HTR-8/SVneo (cell line): ENCODE data around the gene NHERF1.

Experiments used
- DNase-seq: peaks from one replicate; pipeline ENCODE4 v3.0.0; 2011; ENCODE audit warnings: low spot score, mixed read lengths; ENCODE audit not compliant: insufficient read length
- FAIRE-seq: peaks from 2 replicates; lab custom pipeline; 2011; peaks lifted over from hg19 to GRCh38; lab: Jason Lieb, UNC

NHERF1 gene

GRCh38 chr17:74748529-74749278 is at the start of gene NHERF1:
TSS of gene NHERF1 (plus strand) at chr17:74748628. CDS start at chr17:74748847, 219 bp downstream.
- FAIRE-seq, result peak; percentile 46
- peak; percentile 97 for DNase-seq

GRCh38 chr17:74699236-74699635 is 49.2 kb upstream of the NHERF1 start:
- FAIRE-seq (no peak), DNase-seq (no peak)

GRCh38 chr17:74702116-74702871 is 46.1 kb upstream of the NHERF1 start:
- FAIRE-seq (no peak), DNase-seq (no peak)

- no peak for DNase-seq
- FAIRE-seq, result no peak
Observed at GRCh38 chr17:74703311-74703710, 45.1 kb upstream of the NHERF1 start.

GRCh38 chr17:74704544-74704943 is 43.9 kb upstream of the NHERF1 start:
- no peak for FAIRE-seq
- no peak for DNase-seq

- FAIRE-seq, result no peak
- no peak for DNase-seq
Observed at GRCh38 chr17:74711058-74711824, 37.2 kb upstream of the NHERF1 start.

GRCh38 chr17:74712301-74712700 is 36.1 kb upstream of the NHERF1 start:
- FAIRE-seq (no peak), DNase-seq (no peak)

GRCh38 chr17:74712756-74713155 is 35.7 kb upstream of the NHERF1 start, which contains the start of gene CD300LF:
TSS of gene CD300LF (minus strand) at chr17:74712923. CDS start at chr17:74712866, 57 bp downstream.
- no peak for DNase-seq
- no peak for FAIRE-seq

GRCh38 chr17:74713171-74713755 is 35.2 kb upstream of the NHERF1 start:
- DNase-seq (no peak), FAIRE-seq (no peak)

- FAIRE-seq (no peak), DNase-seq (no peak)
Observed at GRCh38 chr17:74715144-74715543, 33.3 kb upstream of the NHERF1 start.

- DNase-seq (no peak), FAIRE-seq (no peak)
Observed at GRCh38 chr17:74720506-74720905, 27.9 kb upstream of the NHERF1 start.

- DNase-seq, result no peak
- no peak for FAIRE-seq
Observed at GRCh38 chr17:74722782-74723181, 25.6 kb upstream of the NHERF1 start.

GRCh38 chr17:74723891-74724290 is 24.5 kb upstream of the NHERF1 start:
- no peak for FAIRE-seq
- no peak for DNase-seq

GRCh38 chr17:74725111-74725510 is 23.3 kb upstream of the NHERF1 start:
- FAIRE-seq, result no peak
- DNase-seq, result no peak

GRCh38 chr17:74728033-74728701 is 20.3 kb upstream of the NHERF1 start:
- DNase-seq (no peak), FAIRE-seq (no peak)

GRCh38 chr17:74728702-74729075 is 19.7 kb upstream of the NHERF1 start:
- peak; percentile 99 for FAIRE-seq

GRCh38 chr17:74729368-74729767 is 19.1 kb upstream of the NHERF1 start:
- no peak for FAIRE-seq
- DNase-seq, result no peak

More at GRCh38 chr17:74728702-74729075, 19.7 kb upstream of the NHERF1 start:
- DNase-seq, result no peak

- DNase-seq (no peak), FAIRE-seq (no peak)
Observed at GRCh38 chr17:74729866-74730265, 18.6 kb upstream of the NHERF1 start.

GRCh38 chr17:74730491-74731346 is 17.7 kb upstream of the NHERF1 start:
- FAIRE-seq (no peak), DNase-seq (no peak)
